H1 (cell line): ENCODE results near the gene PTPRD. TPM values are rescaled to one million over a fixed set of nuclear protein-coding genes. Genes with fewer than 3 reads are reported as not detected.

Source experiments
- BCL11A ChIP-seq, 2 experiments: IDR thresholded peaks; one replicate each; pipeline ENCODE4 v1.6.1; 2011; ENCODE audit warnings: low read depth in 2 of 2, low read length in 2 of 2, mild to moderate bottlenecking in 2 of 2
- CHD1 ChIP-seq: IDR thresholded peaks from 2 replicates; pipeline ENCODE4 v1.6.1; 2012; ENCODE audit warnings: low read depth, low read length, improper control_type of control experiment
- CHD2 ChIP-seq: IDR thresholded peaks from 2 replicates; pipeline ENCODE4 v1.6.1; 2012; ENCODE audit warnings: low read length, improper control_type of control experiment
- CHD7 ChIP-seq: fragments of 300-600 bp; sonication (generic); IDR thresholded peaks from 2 replicates; pipeline ENCODE4 v1.7.1; 2012; ENCODE audit warnings: low read length, moderate library complexity, mild to moderate bottlenecking, inconsistent platforms; ENCODE audit not compliant: insufficient replicate concordance
- EZH2 ChIP-seq: fragments of 200-600 bp; sonication (generic); IDR thresholded peaks from 2 replicates; pipeline ENCODE4 v1.7.1; 2012; ENCODE audit warnings: low read depth, mild to moderate bottlenecking, moderate library complexity, low read length, inconsistent platforms; ENCODE audit not compliant: severe bottlenecking
- HDAC2 ChIP-seq, 2 experiments: fragments of 300-600 bp in 1 of 2; sonication (generic) in 1 of 2; IDR thresholded peaks; 2 replicates each; pipeline ENCODE4 v1.6.1; 2011 to 2012; ENCODE audit warnings: low read depth in 2 of 2, low read length in 2 of 2, mild to moderate bottlenecking in 2 of 2, moderate library complexity in 2 of 2, borderline replicate concordance in 1 of 2, inconsistent platforms in 1 of 2
- JUN ChIP-seq: IDR thresholded peaks from 2 replicates; pipeline ENCODE4 v1.6.1; 2011; ENCODE audit warnings: low read depth, mild to moderate bottlenecking, improper control_type of control experiment, low read length
- PHF8 ChIP-seq: fragments of 200-600 bp; sonication (generic); conservative IDR thresholded peaks from 2 replicates; pipeline ENCODE4 v1.7.1; 2012; ENCODE audit warnings: low read depth, mild to moderate bottlenecking, inconsistent platforms, low read length, moderate library complexity
- RNF2 ChIP-seq: fragments of 200-900, 300-1000 bp; sonication (generic); IDR thresholded peaks from 2 replicates; pipeline ENCODE4 v1.7.1; 2016; ENCODE audit warnings: borderline replicate concordance, low read depth, mild to moderate bottlenecking, antibody characterized with exemption, low read length; ENCODE audit not compliant: poor library complexity, severe bottlenecking; ENCODE audit errors: missing control alignments
- TAF7 ChIP-seq: optimal IDR thresholded peaks from 2 replicates; pipeline ENCODE3; 2011; ENCODE audit warnings: low read depth, mild to moderate bottlenecking, inconsistent platforms, low read length, moderate library complexity, borderline replicate concordance
- polyA plus RNA-seq, 7 experiments: library from polyadenylated mRNA; depleted of rRNA in 3 of 7; stranded (reverse) in 5 of 7; unstranded in 2 of 7; fragments of >200 nt in 5 of 7; fragments of 200-250 nt in 2 of 7; gene quantifications; 1 replicate in 5 of 7; 2 replicates in 1 of 7; 4 replicates in 1 of 7; pipeline versions ENCODE4 v1.2.1 to v1.2.3, GENCODE V29; 2011 to 2013; ENCODE audit warnings: missing spikeins in 2 of 7, mixed read lengths in 2 of 7
- total RNA-seq: library from RNA; stranded (reverse); fragmentation: NEBNext Ultra II Directional; extraction: Animal tissue kit (Norgen Biotek cat#: 25700); gene quantifications from 2 replicates; pipeline ENCODE4 v1.2.1, GENCODE V29; 2021

Gene PTPRD
- total and polyA plus RNA-seq, 2 of the 8 experiments (the other 6 are each of a cell fraction or from before 2014, with no cell fraction given): 17.2 to 77.0 TPM

GRCh38 chr9:9396518-9396917 is 1216.3 kb downstream of the PTPRD start (continued):
- TF ChIP-seq CHD7 (no peak), BCL11A (IDR thresholded peaks at IDR 0.05; ENCODE audit: low read depth in 2 of 2, low read length in 2 of 2) (no peak), EZH2 (no peak), RNF2 (no peak), CHD1 (no peak), JUN (no peak), CHD2 (no peak), PHF8 (no peak), HDAC2 (IDR thresholded peaks at IDR 0.05; ENCODE audit: borderline replicate concordance in 1 of 2, low read depth in 2 of 2, low read length in 2 of 2) (no peak), TAF7 (no peak)
